ENCODE results near the gene NEUROD4. TPM values are rescaled to one million over a fixed set of nuclear protein-coding genes. Genes with fewer than 3 reads are reported as not detected.

Gene NEUROD4
- total RNA-seq, 2 experiments from 2014 or later: not detected

DNA sequence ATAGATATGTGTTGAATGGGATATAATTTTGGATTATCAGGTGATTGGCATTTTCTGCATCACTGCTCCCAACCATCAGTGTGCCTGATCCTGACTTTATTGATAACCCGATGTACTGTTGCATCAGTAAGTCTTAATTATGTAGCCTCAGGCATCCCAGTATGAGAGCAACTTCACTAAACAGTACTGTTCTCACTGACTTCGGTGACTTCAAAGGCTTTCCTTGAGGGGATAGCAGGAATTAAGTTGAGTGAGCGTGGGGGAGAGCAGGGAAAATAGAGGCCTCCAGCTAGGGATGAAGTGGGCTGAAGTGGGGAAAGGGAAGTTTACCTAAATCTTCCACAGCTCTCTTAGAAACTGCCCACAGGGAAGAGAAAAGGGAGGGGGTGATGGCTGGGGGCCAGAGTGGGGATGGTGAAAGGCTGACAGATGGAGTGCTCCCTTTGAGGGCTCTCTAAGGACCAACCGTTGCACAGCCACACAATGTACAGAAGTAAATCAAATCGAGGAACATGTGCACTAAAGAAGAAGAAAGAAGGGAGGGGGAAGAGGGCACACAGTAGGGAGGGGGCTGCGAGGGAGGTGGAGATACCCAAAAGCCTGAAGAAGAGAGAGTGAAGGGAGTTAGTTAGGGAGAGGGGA lies 10.7 kb upstream of the NEUROD4 start:
- Mint-ChIP-seq H3K27me3 (peaks cover 14% of the 10 kb centered on the region), H3K4me1 (no peaks in the 10 kb centered on the region), H3K27ac (no peak overlapping the region), H3K36me3 (no peaks in the 10 kb centered on the region), H3K4me3 (no peak overlapping the region), H3K9me3 (ENCODE audit: low read depth) (peaks cover 6% of the 10 kb centered on the region)
- DNase-seq (no peak), ATAC-seq (no peak)
- CTCF ChIA-PET: interaction anchor here (0.9 kb wide), 1 partner anchor 16 kb away, joined by 3 read pairs; no protein-coding TSS in a partner anchor

DNA sequence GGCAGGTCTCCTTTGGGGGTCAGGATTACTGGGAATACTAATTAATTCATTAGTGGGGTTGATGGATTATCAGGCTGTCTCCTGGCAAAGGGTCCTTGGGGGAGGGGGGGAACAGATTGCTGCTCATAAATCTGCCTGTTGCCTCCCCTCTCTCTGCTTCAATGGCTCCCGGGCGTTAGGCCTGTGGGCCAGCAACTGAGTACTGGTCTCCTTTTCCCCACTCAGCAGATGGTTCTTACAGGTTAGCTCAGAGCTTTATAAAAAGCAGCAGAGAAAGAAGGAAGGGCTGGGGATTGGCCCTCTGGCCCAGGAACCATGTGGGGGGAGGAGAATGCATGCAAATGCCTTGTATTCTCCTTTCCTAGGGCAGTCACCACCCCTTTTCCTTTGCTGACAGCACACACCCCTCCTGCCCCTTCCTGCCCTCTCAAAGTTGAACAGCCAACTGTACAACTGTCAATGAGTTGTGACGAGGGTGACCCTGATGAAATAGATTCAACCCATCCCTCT lies 2.3 kb upstream of the NEUROD4 start:
- Mint-ChIP-seq H3K27ac (no peak overlapping the region), H3K27me3 (peaks cover 44% of the 10 kb centered on the region), H3K9me3 (ENCODE audit: low read depth) (peaks cover 2% of the 10 kb centered on the region), H3K4me1 (peaks cover 4% of the 10 kb centered on the region), H3K4me3 (no peak overlapping the region), H3K36me3 (no peaks in the 10 kb centered on the region)
- DNase-seq: no peak
- CTCF ChIA-PET: no interaction called here
- no peak for ATAC-seq

DNA sequence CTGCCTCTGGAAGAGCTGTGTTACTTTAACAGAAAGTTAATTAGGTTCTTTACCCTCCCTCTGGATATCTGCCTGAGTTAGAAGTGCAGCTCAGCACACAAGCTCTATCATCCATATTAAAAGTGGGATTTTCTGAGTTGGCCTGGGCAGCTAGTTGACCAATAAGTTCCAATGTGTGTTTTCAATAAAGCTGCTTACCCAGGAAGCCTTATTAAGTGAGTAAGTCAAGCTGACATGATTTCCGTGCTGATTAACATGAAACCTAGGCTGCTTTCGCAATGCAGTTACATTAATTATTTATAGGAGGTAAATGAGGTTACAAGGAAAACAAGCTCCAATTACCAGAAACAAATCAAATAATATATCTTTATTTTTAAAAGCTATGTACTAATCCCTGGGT lies 4.8 kb downstream of the NEUROD4 start:
- H3K9me3 Mint-ChIP-seq (ENCODE audit: low read depth): no peaks in the 10 kb centered on the region
- peaks cover 2% of the 10 kb centered on the region for H3K4me1 Mint-ChIP-seq
- H3K4me3 Mint-ChIP-seq: no peak overlapping the region
- CTCF ChIA-PET: interaction anchor here (1.4 to 1.6 kb wide), 2 partner anchors 22 to 31 kb away, joined by 4 to 5 read pairs; no protein-coding TSS in a partner anchor
- H3K27ac Mint-ChIP-seq: no peak overlapping the region
- DNase-seq: no peak
- H3K27me3 Mint-ChIP-seq: peaks cover 50% of the 10 kb centered on the region
- no peaks in the 10 kb centered on the region for H3K36me3 Mint-ChIP-seq
- ATAC-seq: no peak

DNA sequence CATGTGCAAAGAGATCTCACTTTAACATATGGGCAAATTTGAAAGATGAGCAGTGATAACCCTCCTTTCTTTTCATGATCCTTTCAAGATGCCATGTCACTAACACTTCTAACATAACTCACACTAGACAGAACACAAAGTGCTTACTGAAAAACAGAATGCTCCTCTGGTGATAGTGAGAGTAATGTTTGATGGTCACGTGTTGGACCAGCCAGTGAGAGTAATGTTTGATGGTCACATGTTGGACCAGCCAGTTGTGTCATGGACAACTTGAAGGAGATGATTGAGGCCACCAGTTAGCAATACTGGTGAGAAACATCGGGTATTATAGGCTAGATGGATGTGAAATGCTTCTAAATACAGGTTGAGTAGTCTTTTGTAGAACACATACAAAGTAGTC lies 5.7 kb downstream of the NEUROD4 start:
- Mint-ChIP-seq H3K9me3 (ENCODE audit: low read depth) (no peaks in the 10 kb centered on the region), H3K27me3 (peaks cover 44% of the 10 kb centered on the region), H3K4me3 (no peak overlapping the region), H3K27ac (no peak overlapping the region), H3K4me1 (no peaks in the 10 kb centered on the region), H3K36me3 (no peaks in the 10 kb centered on the region)
- no peak for DNase-seq
- ATAC-seq: no peak
- CTCF ChIA-PET: interaction anchor here (1.4 kb wide), 1 partner anchor 32 kb away, joined by 5 read pairs; no protein-coding TSS in a partner anchor

DNA sequence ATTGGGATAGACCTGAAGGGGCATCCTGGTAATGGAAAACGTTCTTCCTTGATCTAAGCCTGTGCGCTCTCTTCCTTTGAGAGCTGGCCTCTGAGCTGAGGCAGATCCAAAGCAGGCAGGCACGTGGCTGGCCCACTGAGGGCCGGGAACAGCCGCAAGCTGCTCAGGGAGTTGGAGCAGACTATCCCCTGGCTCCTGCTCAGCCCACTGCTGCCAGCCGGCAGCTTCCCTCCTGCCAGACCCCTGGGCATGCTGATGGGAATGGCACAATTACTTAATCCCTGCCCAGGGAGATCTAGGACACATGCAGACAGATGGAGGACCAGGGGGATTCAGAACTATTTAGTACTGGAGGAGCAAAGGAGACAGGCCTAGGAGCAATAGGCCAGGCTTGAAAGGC lies 14.4 kb downstream of the NEUROD4 start:
- Mint-ChIP-seq H3K4me1 (peaks cover 14% of the 10 kb centered on the region), H3K27me3 (peaks cover 4% of the 10 kb centered on the region)

DNA sequence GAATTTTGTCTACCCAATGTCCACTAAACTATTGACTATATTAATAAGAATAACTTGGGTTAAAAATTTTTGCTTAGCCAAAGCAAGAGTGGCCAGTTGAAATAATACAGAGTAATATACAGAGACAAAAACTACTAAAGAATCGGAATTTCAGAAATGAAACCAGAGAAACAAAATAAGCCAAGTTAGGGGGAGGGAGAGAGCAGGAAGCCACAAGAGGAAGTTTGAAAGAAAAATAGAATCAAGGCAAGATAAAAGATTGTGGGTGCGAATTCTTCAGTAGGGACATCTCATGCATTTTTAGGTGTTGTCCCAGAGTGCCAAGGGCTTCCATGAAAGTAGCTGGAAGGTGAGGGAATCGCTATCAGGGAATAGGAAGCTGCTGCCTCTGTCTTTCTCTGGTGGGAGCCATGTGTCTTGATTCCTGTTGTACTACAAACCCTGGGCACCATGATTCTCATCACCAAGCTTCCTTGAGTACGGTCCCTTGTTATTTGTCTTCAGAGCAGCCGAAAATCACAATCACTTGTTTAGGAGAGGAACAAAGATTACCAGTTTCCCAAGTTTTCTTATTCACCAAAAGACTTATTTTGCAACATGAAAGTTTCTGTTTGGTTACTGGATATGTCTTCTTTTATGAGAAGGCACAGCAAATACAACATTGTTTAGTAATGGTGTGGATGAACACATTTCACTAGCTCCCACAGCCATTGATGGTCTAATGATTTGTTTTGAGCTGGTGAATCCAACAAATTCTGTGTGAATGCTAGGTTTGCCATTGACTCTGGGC lies 16.7 kb downstream of the NEUROD4 start:
- no peak for DNase-seq
- peak overlapping the region; percentile 68 for H3K27ac Mint-ChIP-seq
- CTCF ChIA-PET: interaction anchor here (1.0 kb wide), 1 partner anchor 35 kb away, joined by 6 read pairs; no protein-coding TSS in a partner anchor

More for the DNA sequence above, 14.4 kb downstream of the NEUROD4 start:
- DNase-seq (no peak), ATAC-seq (no peak)
- H3K4me3 Mint-ChIP-seq: no peak overlapping the region
- CTCF ChIA-PET: interaction anchor here (1.3 kb wide), 1 partner anchor 38 kb away, joined by 5 read pairs; no protein-coding TSS in a partner anchor
- no peaks in the 10 kb centered on the region for H3K9me3 Mint-ChIP-seq (ENCODE audit: low read depth)
- H3K36me3 Mint-ChIP-seq: peaks cover 1% of the 10 kb centered on the region
- no peak overlapping the region for H3K27ac Mint-ChIP-seq

DNA sequence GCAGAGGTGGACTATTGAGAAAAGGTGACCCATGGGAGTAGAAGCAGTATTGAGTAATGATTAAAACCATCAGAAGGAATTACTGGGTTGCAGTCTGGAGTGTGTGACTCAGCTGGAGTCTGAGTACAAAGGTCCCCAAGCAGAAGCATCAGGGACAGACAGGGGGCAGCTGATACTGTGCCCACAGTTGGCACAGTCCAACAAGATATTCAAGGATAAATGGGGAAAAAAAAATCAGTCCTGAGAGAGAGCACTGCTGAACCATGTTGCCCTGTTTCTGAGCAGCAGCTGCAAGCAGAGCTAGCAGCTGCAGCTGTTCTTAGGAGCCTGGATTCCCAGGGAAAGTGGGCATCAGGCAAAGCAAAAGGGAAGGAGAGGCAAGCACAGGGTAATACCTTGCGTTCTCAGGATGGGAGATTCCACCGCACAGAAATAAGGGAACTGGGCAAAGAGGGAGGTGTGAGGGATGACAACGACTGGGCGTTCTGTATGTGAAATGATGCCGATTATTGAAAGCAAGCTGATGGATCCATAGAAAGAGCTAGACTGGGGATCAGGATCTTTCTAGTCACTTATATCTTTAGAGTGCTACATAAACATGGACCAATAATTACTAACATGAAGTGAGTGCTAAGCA lies 17.7 kb downstream of the NEUROD4 start:
- Mint-ChIP-seq H3K4me1 (peaks cover 14% of the 10 kb centered on the region), H3K36me3 (peaks cover 1% of the 10 kb centered on the region), H3K27ac (no peak overlapping the region), H3K27me3 (peaks cover 13% of the 10 kb centered on the region), H3K9me3 (ENCODE audit: low read depth) (no peaks in the 10 kb centered on the region), H3K4me3 (no peak overlapping the region)
- CTCF ChIA-PET: no interaction called here
- ATAC-seq (no peak), DNase-seq (no peak)

More for the DNA sequence above, 16.7 kb downstream of the NEUROD4 start:
- H3K27me3 Mint-ChIP-seq: peaks cover 12% of the 10 kb centered on the region
- no peak for ATAC-seq
- peaks cover 14% of the 10 kb centered on the region for H3K4me1 Mint-ChIP-seq
- peaks cover 1% of the 10 kb centered on the region for H3K36me3 Mint-ChIP-seq
- H3K9me3 Mint-ChIP-seq (ENCODE audit: low read depth): no peaks in the 10 kb centered on the region
- peak overlapping the region; percentile 16 for H3K4me3 Mint-ChIP-seq

DNA sequence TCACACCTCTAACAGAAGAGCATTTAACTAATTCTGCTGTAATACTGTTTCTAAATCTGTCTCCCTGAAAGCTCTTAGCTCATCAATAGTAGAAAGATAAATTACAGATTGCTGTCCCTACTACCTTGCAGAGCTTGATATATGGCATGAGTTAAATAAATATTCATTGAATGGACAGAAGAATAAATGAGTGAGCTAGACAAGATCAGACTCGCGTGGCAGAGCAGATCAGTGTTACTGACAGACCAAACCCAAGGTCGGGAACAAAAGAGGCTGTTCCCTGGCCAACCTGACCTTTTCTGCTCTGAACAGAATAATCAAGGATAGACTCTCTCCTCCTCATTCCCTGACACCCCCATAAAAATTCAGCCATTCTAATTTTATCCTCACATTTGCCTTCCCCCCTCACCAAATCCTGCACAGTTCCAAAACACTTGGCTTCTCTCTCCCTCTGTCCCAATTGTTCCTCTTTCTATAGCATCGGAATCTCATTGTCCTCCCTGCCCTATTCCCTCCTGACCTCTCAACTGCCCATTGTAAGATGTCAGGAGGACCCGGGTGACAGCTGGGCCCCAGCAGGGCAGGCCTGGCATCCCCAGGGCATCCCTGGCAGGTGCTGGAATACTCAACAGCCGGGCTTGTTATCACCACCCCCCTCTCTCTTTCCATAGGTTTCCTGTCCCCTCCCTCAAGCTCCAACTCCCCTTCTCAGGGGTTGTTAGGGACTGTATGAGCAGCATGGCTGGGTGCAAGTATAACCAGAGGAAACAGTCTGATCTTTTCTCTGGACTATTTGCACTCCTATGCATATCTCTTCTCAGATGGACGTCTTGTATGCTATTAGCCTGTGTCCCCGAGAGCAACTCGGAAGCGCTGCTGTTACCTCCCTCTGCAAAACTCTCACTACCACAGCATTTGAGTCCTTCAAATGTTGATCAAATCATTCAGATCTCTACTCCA lies 19.9 kb downstream of the NEUROD4 start:
- no peaks in the 10 kb centered on the region for H3K9me3 Mint-ChIP-seq (ENCODE audit: low read depth)
- CTCF ChIA-PET: interaction anchor here (1.2 kb wide), 1 partner anchor 46 kb away, joined by 3 read pairs; no protein-coding TSS in a partner anchor
- no peak for ATAC-seq
- peaks cover 14% of the 10 kb centered on the region for H3K4me1 Mint-ChIP-seq
- H3K27me3 Mint-ChIP-seq: peaks cover 18% of the 10 kb centered on the region
- DNase-seq: no peak
- H3K36me3 Mint-ChIP-seq: peaks cover 1% of the 10 kb centered on the region
- no peak overlapping the region for H3K27ac Mint-ChIP-seq
- H3K4me3 Mint-ChIP-seq: no peak overlapping the region

DNA sequence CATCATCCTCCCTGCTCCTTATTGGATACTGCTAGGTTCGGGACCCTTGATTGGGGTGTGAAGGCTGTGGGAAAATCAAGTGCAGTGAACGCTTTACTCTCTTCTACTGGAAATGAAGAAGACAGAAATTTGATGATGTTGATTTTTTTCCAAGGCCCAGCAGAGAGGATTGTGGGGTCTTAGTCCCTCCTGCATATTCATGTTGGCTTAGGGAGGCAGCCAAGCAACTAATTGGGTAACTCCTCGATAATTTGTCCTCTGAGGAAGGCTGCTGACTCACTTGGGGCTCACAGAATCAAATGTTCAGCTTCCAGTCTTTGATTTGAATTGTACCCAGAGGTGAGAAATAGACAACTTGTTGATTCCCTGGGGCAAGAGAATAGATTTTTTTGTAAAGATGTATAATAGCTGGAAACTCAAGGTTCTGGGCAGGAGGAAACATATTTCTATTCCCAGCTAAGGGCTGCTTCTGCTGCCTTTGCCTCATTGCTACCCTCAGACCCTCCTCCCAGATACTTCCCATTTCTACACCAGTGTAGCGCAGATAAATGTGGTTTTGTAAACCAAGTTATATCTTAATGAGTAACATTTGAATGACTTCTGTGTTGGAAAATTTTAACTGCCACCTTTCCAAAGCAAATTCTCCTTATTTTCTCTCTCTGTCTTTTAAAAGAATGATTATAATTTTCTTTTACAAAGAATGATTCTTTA lies 21.7 kb downstream of the NEUROD4 start:
- ATAC-seq (no peak), DNase-seq (no peak)
- no peak overlapping the region for H3K4me3 Mint-ChIP-seq
- no peak overlapping the region for H3K27ac Mint-ChIP-seq
- H3K36me3 Mint-ChIP-seq: no peaks in the 10 kb centered on the region
- peaks cover 18% of the 10 kb centered on the region for H3K27me3 Mint-ChIP-seq
- CTCF ChIA-PET: interaction anchor here (1.4 to 4.0 kb wide), 2 partner anchors 26 to 30 kb away, joined by 4 to 11 read pairs; no protein-coding TSS in a partner anchor
- H3K9me3 Mint-ChIP-seq (ENCODE audit: low read depth): no peaks in the 10 kb centered on the region
- peaks cover 7% of the 10 kb centered on the region for H3K4me1 Mint-ChIP-seq

DNA sequence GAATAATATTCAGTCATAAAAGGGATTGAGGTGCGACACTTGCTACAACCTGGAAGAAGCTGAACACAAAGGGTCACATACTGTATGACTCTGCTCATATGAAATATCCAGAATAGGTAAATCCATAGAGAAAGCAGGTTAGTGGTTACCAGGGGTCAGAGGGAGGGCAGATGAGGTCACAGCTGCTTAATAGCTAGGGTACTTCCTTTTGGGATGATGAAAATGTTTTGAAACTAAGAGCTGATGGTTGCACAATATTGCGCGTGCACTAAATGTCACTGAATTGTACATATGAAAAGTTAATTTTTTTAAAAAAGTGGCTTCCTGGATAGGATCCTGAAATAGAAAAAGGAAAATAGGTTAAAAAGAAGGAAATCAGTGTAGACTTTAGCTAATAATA lies 23.8 kb downstream of the NEUROD4 start:
- CTCF ChIA-PET: interaction anchor here (0.6 to 4.0 kb wide), 3 partner anchors 28 to 319 kb away, joined by 3 to 11 read pairs (median 5); no protein-coding TSS in a partner anchor
- Mint-ChIP-seq H3K27me3 (peaks cover 18% of the 10 kb centered on the region), H3K36me3 (no peaks in the 10 kb centered on the region), H3K4me3 (no peak overlapping the region), H3K9me3 (ENCODE audit: low read depth) (no peaks in the 10 kb centered on the region), H3K4me1 (no peaks in the 10 kb centered on the region), H3K27ac (no peak overlapping the region)
- ATAC-seq (no peak), DNase-seq (no peak)

DNA sequence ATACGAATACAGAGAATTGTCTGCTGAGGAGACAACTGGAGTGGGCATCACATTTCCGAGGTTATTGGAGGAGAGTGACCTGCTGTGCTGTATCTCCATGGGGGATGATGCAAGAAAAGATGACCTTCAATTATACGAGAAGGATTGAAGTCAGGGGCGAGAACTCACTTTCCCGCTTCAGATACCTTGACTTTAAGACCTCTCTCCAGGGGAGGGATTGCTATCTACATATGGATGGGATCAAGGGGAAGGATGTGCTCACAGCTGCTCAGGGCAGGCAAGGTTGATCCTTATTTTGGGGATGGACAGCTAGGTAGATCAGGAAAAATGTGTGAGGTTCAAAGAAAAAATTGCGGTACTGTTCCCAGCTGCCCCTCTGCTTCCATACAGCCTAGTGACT lies 24.4 kb downstream of the NEUROD4 start:
- CTCF ChIA-PET: interaction anchor here (0.6 to 4.0 kb wide), 3 partner anchors 28 to 320 kb away, joined by 3 to 11 read pairs (median 5); no protein-coding TSS in a partner anchor
- ATAC-seq: no peak

DNA sequence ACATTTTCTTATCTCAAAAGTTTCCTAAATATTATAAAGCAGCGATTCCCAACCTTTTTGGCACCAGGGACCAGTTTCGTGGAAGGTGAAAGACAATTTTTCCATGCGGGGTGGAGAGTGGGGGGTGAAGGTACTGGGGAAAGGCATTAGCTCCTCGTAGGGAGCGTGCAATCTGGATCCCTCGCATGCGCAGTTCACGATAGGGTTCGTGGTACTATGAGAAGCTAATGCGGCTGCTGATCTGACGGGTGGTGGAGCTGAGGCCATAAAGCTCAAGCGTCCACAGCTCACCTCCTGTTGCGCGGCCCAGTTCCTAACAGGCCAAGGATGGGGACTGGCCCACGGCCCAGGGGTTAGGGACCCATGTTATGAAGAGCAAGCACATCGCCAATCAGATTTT lies 29.9 kb downstream of the NEUROD4 start:
- no peaks in the 10 kb centered on the region for H3K4me1 Mint-ChIP-seq
- H3K9me3 Mint-ChIP-seq (ENCODE audit: low read depth): no peaks in the 10 kb centered on the region
- no peak overlapping the region for H3K4me3 Mint-ChIP-seq
- H3K27ac Mint-ChIP-seq: no peak overlapping the region
- ATAC-seq: no peak
- H3K27me3 Mint-ChIP-seq: peaks cover 4% of the 10 kb centered on the region
- CTCF ChIA-PET: interaction anchor here (1.5 kb wide), 1 partner anchor 19 kb away, joined by 5 read pairs; no protein-coding TSS in a partner anchor
- no peak for DNase-seq
- no peaks in the 10 kb centered on the region for H3K36me3 Mint-ChIP-seq

More for the DNA sequence above, 24.4 kb downstream of the NEUROD4 start:
- no peaks in the 10 kb centered on the region for H3K36me3 Mint-ChIP-seq
- H3K4me3 Mint-ChIP-seq: no peak overlapping the region
- no peaks in the 10 kb centered on the region for H3K9me3 Mint-ChIP-seq (ENCODE audit: low read depth)
- no peaks in the 10 kb centered on the region for H3K4me1 Mint-ChIP-seq
- peaks cover 18% of the 10 kb centered on the region for H3K27me3 Mint-ChIP-seq
- no peak for DNase-seq
- H3K27ac Mint-ChIP-seq: no peak overlapping the region
